Measurements from ENCODE around the gene HOXA7.

Gene HOXA7

GRCh38 chr7:27132214-27132613, 24.3 kb downstream of the HOXA7 start:
- no peak for DNase-seq

- DNase-seq, result no peak
Measured at GRCh38 chr7:27131390-27131819, 25.1 kb downstream of the HOXA7 start.

- peak; percentile 27 for DNase-seq
Measured at GRCh38 chr7:27130540-27131389, 25.7 kb downstream of the HOXA7 start, which contains the start of gene HOXA4. Gene HOXA4 (minus strand): TSS chr7:27130757. CDS start chr7:27130733, 24 bp downstream.

GRCh38 chr7:27129729-27130539, 26.5 kb downstream of the HOXA7 start:
- DNase-seq, result no peak

- no peak for DNase-seq
Measured at GRCh38 chr7:27128776-27129728, 27.4 kb downstream of the HOXA7 start.

GRCh38 chr7:27128034-27128433, 28.4 kb downstream of the HOXA7 start:
- no peak for DNase-seq

- DNase-seq, result no peak
Measured at GRCh38 chr7:27126596-27127327, 29.7 kb downstream of the HOXA7 start.

- DNase-seq, result no peak
Measured at GRCh38 chr7:27125986-27126394, 30.5 kb downstream of the HOXA7 start.

GRCh38 chr7:27124902-27125689, 31.4 kb downstream of the HOXA7 start:
- DNase-seq, result no peak

GRCh38 chr7:27124096-27124901, 32.2 kb downstream of the HOXA7 start:
- DNase-seq, result peak; percentile 24

- no peak for DNase-seq
Measured at GRCh38 chr7:27123477-27124053, 32.9 kb downstream of the HOXA7 start.

- no peak for DNase-seq
Measured at GRCh38 chr7:27123007-27123476, 33.4 kb downstream of the HOXA7 start.

GRCh38 chr7:27122077-27122910, 34.2 kb downstream of the HOXA7 start:
- no peak for DNase-seq

- no peak for DNase-seq
Measured at GRCh38 chr7:27121684-27122076, 34.8 kb downstream of the HOXA7 start.

GRCh38 chr7:27119412-27119911, 37.0 kb downstream of the HOXA7 start:
- no peak for DNase-seq

- DNase-seq, result no peak
Measured at GRCh38 chr7:27118580-27118979, 37.9 kb downstream of the HOXA7 start.

GRCh38 chr7:27117887-27118491, 38.5 kb downstream of the HOXA7 start:
- no peak for DNase-seq
